HL-60 (cell line): ENCODE data around the gene CCL26.
"Not testable (repeated sequence)": the region's sequence is repeated elsewhere in the genome, so short reads cannot be mapped to it uniquely, and the experiment has no call there.

Source experiments
- DNase-seq, 2 experiments: peaks; one replicate each; pipeline ENCODE4 v3.0.0-alpha.2; 2010 to 2020; ENCODE audit warnings: low read depth in 1 of 2, low spot score in 1 of 2
- H3K27ac ChIP-seq: fragments of 250-450 bp; sonication (Bioruptor Pico); replicated peaks from 2 replicates; pipeline ENCODE4 v1.5.1; 2020; ENCODE audit warnings: mild to moderate bottlenecking, moderate library complexity
- H3K27me3 ChIP-seq: fragments of 250-450 bp; sonication (Bioruptor Pico); 2 replicates; pipeline ENCODE4 v1.5.1; 2021; ENCODE audit warnings: mild to moderate bottlenecking, moderate library complexity; ENCODE audit not compliant: insufficient read depth, poor library complexity, severe bottlenecking
- H3K4me3 ChIP-seq: replicated peaks from 2 replicates; pipeline ENCODE4 v1.5.1; 2011; ENCODE audit warnings: mild to moderate bottlenecking, control low read depth, low read length; ENCODE audit not compliant: insufficient read depth
- GABPA ChIP-seq: IDR thresholded peaks from 2 replicates; pipeline ENCODE4 v1.6.1; 2012; ENCODE audit warnings: low read depth
- POLR2AphosphoS5 ChIP-seq: IDR thresholded peaks from 2 replicates; pipeline ENCODE4 v1.6.1; 2012; ENCODE audit warnings: low read depth
- REST ChIP-seq: IDR thresholded peaks from 2 replicates; pipeline ENCODE4 v1.6.1; 2012; ENCODE audit warnings: low read depth; ENCODE audit not compliant: insufficient replicate concordance
- SPI1 ChIP-seq: IDR thresholded peaks from 2 replicates; pipeline ENCODE4 v1.6.1; 2012; ENCODE audit warnings: low read depth, mild to moderate bottlenecking, borderline replicate concordance
- TF ChIP-seq, protein P1 (sequence below): IDR thresholded peaks from one replicate; pipeline ENCODE4 v1.5.1; 2011; ENCODE audit warnings: low read length, control low read depth, inconsistent platforms; ENCODE audit not compliant: insufficient read depth

Gene CCL26

DNA sequence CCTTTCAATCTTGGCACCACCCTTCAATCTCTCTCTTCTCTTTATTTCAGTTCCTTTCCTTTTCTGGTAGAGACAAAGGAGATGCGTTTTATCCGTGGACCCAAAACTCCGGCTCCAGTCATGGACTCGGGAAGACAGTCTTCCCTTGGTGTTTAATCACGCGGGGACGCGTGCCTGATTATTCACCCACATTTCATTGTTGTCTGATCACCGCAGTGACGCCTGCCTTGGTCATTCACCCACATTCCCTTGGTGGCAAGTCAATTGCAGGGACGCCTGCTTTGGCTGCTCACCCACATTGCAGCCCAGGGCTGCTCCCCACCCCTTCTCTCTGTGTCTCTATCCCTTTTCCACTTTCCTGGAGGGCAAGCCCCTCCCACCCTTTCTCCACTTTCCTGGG lies 7.5 kb upstream of the CCL26 start:
- not testable (repeated sequence) for H3K27me3 ChIP-seq, H3K4me3 ChIP-seq, DNase-seq, H3K27ac ChIP-seq

GRCh38 chr7:75779035-75779434 lies 7.0 kb upstream of the CCL26 start:
- H3K27ac ChIP-seq, DNase-seq, H3K27me3 ChIP-seq, H3K4me3 ChIP-seq: not testable (repeated sequence)

- DNase-seq = peak; percentile 19 to 33
- Histone ChIP-seq H3K27ac (no peak overlapping the region), H3K4me3 (no peak overlapping the region), H3K27me3 (no peaks in the 10 kb centered on the region)
- TF ChIP-seq GABPA (no peak), POLR2AphosphoS5 (no peak), REST (no peak), SPI1 (no peak)
- TF ChIP-seq, protein P1, sequence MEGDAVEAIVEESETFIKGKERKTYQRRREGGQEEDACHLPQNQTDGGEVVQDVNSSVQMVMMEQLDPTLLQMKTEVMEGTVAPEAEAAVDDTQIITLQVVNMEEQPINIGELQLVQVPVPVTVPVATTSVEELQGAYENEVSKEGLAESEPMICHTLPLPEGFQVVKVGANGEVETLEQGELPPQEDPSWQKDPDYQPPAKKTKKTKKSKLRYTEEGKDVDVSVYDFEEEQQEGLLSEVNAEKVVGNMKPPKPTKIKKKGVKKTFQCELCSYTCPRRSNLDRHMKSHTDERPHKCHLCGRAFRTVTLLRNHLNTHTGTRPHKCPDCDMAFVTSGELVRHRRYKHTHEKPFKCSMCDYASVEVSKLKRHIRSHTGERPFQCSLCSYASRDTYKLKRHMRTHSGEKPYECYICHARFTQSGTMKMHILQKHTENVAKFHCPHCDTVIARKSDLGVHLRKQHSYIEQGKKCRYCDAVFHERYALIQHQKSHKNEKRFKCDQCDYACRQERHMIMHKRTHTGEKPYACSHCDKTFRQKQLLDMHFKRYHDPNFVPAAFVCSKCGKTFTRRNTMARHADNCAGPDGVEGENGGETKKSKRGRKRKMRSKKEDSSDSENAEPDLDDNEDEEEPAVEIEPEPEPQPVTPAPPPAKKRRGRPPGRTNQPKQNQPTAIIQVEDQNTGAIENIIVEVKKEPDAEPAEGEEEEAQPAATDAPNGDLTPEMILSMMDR = no peak
Measured at GRCh38 chr7:75776295-75776971, 4.4 kb upstream of the CCL26 start.

GRCh38 chr7:75773958-75774357 lies 1.9 kb upstream of the CCL26 start:
- not testable (repeated sequence) for H3K27me3 ChIP-seq, DNase-seq, H3K27ac ChIP-seq, H3K4me3 ChIP-seq

GRCh38 chr7:75771224-75771623 lies 787 bp downstream of the CCL26 start:
- no peak overlapping the region for H3K27ac ChIP-seq
- TF ChIP-seq, protein P1 = no peak
- TF ChIP-seq GABPA (no peak), SPI1 (no peak), REST (no peak), POLR2AphosphoS5 (no peak)
- no peak overlapping the region for H3K4me3 ChIP-seq
- DNase-seq = no peak
- no peaks in the 10 kb centered on the region for H3K27me3 ChIP-seq
